Breast epithelium (tissue), 4 donors: ENCODE data around the gene GGA3. TPM values are rescaled to one million over a fixed set of nuclear protein-coding genes. Genes with fewer than 3 reads are reported as not detected.

ENCODE experiments used
- DNase-seq, 2 donors: peaks; one replicate each; pipeline ENCODE4 v3.0.0-alpha.2; 2019; ENCODE audit warnings: low spot score in 2 of 2
- H3K27ac ChIP-seq, 2 donors: fragments of 200-600 bp; sonication (generic) in 1 of 2; one replicate each; pipeline ENCODE4 v1.5.1; 2016 to 2019; ENCODE audit warnings: mild to moderate bottlenecking in 1 of 2
- H3K27me3 ChIP-seq, 2 donors: fragments of 200-600 bp; sonication (generic) in 1 of 2; one replicate each; pipeline versions ENCODE4 v1.5.1 to v1.6.0; 2017 to 2019; ENCODE audit warnings: control low read depth in 1 of 2, mild to moderate bottlenecking in 1 of 2
- H3K36me3 ChIP-seq: fragments of 200-600 bp; one replicate; pipeline ENCODE4 v1.5.1; 2019
- H3K4me1 ChIP-seq, 2 donors: fragments of 200-600 bp; sonication (generic); one replicate each; pipeline ENCODE4 v1.5.1; 2016 to 2019; ENCODE audit warnings: control low read depth in 1 of 2
- H3K4me3 ChIP-seq, 3 donors: fragments of 200-600 bp; sonication (generic); 1 replicate in 2 of 3; 2 replicates in 1 of 3; pipeline ENCODE4 v1.5.1; 2016 to 2019; ENCODE audit warnings: mild to moderate bottlenecking in 3 of 3, moderate library complexity in 2 of 3
- H3K9me3 ChIP-seq, 2 donors: fragments of 200-600 bp; sonication (generic) in 1 of 2; one replicate each; pipeline ENCODE4 v1.5.1; 2016 to 2019; ENCODE audit warnings: control low read depth in 1 of 2
- POLR2A ChIP-seq: fragments of 450-650 bp; IDR thresholded peaks from one replicate; pipeline ENCODE4 v1.6.1; 2016; ENCODE audit warnings: antibody characterized with exemption, mild to moderate bottlenecking, moderate library complexity
- POLR2AphosphoS5 ChIP-seq, 3 donors: sonication (generic); formaldehyde crosslinking; IDR thresholded peaks; one replicate each; pipeline ENCODE4 v1.6.1; 2017; ENCODE audit warnings: antibody characterized with exemption in 3 of 3
- intact Hi-C: fragments of 100-400 bp; cut with DNase I; formaldehyde crosslinking; loops from one replicate; pipeline ENCODE4 v1.15.1; 2023; ENCODE audit warnings: low total_unique reads
- total RNA-seq, 3 donors: library from RNA; depleted of rRNA; stranded (reverse); fragments of >200 nt; gene quantifications; one replicate each; pipeline ENCODE4 v1.1.0, GENCODE V29; 2016
- TF ChIP-seq, protein P1 (sequence below), 3 donors: fragments of 450-650 bp; IDR thresholded peaks; one replicate each; pipeline ENCODE4 v1.5.1; 2016 to 2017; ENCODE audit warnings: antibody characterized with exemption in 3 of 3, mild to moderate bottlenecking in 3 of 3, moderate library complexity in 3 of 3

Gene GGA3
- total RNA-seq, 3 donors from 2014 or later = 20.0 to 35.0 (median 32.8) TPM

GRCh38 chr17:75244133-75244866, 17.1 kb downstream of the GGA3 start:
- no peaks in the 10 kb centered on the region for H3K9me3 ChIP-seq
- intact Hi-C loops = no loop called here
- TF ChIP-seq POLR2A (no peak), POLR2AphosphoS5 (IDR thresholded peaks at IDR 0.05) (no peak)
- TF ChIP-seq, protein P1, sequence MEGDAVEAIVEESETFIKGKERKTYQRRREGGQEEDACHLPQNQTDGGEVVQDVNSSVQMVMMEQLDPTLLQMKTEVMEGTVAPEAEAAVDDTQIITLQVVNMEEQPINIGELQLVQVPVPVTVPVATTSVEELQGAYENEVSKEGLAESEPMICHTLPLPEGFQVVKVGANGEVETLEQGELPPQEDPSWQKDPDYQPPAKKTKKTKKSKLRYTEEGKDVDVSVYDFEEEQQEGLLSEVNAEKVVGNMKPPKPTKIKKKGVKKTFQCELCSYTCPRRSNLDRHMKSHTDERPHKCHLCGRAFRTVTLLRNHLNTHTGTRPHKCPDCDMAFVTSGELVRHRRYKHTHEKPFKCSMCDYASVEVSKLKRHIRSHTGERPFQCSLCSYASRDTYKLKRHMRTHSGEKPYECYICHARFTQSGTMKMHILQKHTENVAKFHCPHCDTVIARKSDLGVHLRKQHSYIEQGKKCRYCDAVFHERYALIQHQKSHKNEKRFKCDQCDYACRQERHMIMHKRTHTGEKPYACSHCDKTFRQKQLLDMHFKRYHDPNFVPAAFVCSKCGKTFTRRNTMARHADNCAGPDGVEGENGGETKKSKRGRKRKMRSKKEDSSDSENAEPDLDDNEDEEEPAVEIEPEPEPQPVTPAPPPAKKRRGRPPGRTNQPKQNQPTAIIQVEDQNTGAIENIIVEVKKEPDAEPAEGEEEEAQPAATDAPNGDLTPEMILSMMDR (IDR thresholded peaks at IDR 0.05) = no peak
- no peak for DNase-seq
- peaks cover 0 to 12% of the 10 kb centered on the region in 2 donors for H3K4me1 ChIP-seq
- no peak overlapping the region for H3K27ac ChIP-seq
- H3K27me3 ChIP-seq = no peaks in the 10 kb centered on the region
- no peak overlapping the region for H3K4me3 ChIP-seq
- peaks cover 10% of the 10 kb centered on the region for H3K36me3 ChIP-seq

- TF ChIP-seq POLR2AphosphoS5 (IDR thresholded peaks at IDR 0.05) = no peak
- TF ChIP-seq, protein P1 (IDR thresholded peaks at IDR 0.05) = no peak
- no peak for TF ChIP-seq POLR2A
- H3K4me1 ChIP-seq = peaks cover 0 to 12% of the 10 kb centered on the region in 2 donors
- intact Hi-C loops = no loop called here
- H3K27ac ChIP-seq = no peak overlapping the region
- H3K9me3 ChIP-seq = no peaks in the 10 kb centered on the region
- peaks cover 10% of the 10 kb centered on the region for H3K36me3 ChIP-seq
- H3K4me3 ChIP-seq = no peak overlapping the region
- no peak for DNase-seq
- no peaks in the 10 kb centered on the region for H3K27me3 ChIP-seq
These were observed 18.9 kb downstream of the GGA3 start for GRCh38 chr17:75242461-75243042.

- peaks cover 10% of the 10 kb centered on the region for H3K36me3 ChIP-seq
- H3K4me3 ChIP-seq = no peak overlapping the region
- no peaks in the 10 kb centered on the region for H3K9me3 ChIP-seq
- H3K27ac ChIP-seq = no peak overlapping the region
- TF ChIP-seq, protein P1 (IDR thresholded peaks at IDR 0.05) = no peak
- TF ChIP-seq POLR2AphosphoS5 (IDR thresholded peaks at IDR 0.05) (no peak), POLR2A (no peak)
- no peaks in the 10 kb centered on the region for H3K27me3 ChIP-seq
- H3K4me1 ChIP-seq = peaks cover 0 to 12% of the 10 kb centered on the region in 2 donors
- no peak for DNase-seq
- intact Hi-C loops = no loop called here
These were observed 19.4 kb downstream of the GGA3 start for GRCh38 chr17:75241996-75242460.

GRCh38 chr17:75241502-75241901, 19.9 kb downstream of the GGA3 start:
- Histone ChIP-seq H3K4me3 (no peak overlapping the region), H3K36me3 (peaks cover 10% of the 10 kb centered on the region), H3K4me1 (peaks cover 0 to 8% of the 10 kb centered on the region in 2 donors), H3K9me3 (no peaks in the 10 kb centered on the region), H3K27me3 (no peaks in the 10 kb centered on the region), H3K27ac (no peak overlapping the region)
- no peak for DNase-seq
- intact Hi-C loops = no loop called here
- TF ChIP-seq POLR2A (no peak), POLR2AphosphoS5 (IDR thresholded peaks at IDR 0.05) (no peak)
- TF ChIP-seq, protein P1 (IDR thresholded peaks at IDR 0.05) = no peak

- peak overlapping the region in 1 of 2 donors; percentile 32 for H3K27ac ChIP-seq
- H3K4me1 ChIP-seq = peaks cover 0 to 4% of the 10 kb centered on the region in 2 donors
- intact Hi-C loops = no loop called here
- no peak for TF ChIP-seq POLR2AphosphoS5 (IDR thresholded peaks at IDR 0.05)
- TF ChIP-seq, protein P1 (IDR thresholded peaks at IDR 0.05) = no peak
- no peak for TF ChIP-seq POLR2A
- DNase-seq = no peak
- H3K27me3 ChIP-seq = no peaks in the 10 kb centered on the region
- H3K4me3 ChIP-seq = no peak overlapping the region
- H3K36me3 ChIP-seq = peaks cover 10% of the 10 kb centered on the region
- no peaks in the 10 kb centered on the region for H3K9me3 ChIP-seq
These were observed 20.3 kb downstream of the GGA3 start for GRCh38 chr17:75241143-75241430.
